Breast epithelium (tissue), 4 donors: Measurements from ENCODE around the gene PUM1. TPM values are rescaled to one million over a fixed set of nuclear protein-coding genes. Genes with fewer than 3 reads are reported as not detected.
A peak's percentile ranks its signal among the peaks of the same experiment; 100 is the strongest.

Experiments used
- DNase-seq, 2 donors: peaks; one replicate each; pipeline ENCODE4 v3.0.0-alpha.2; 2019; ENCODE audit warnings: low spot score in 2 of 2
- H3K27ac ChIP-seq, 2 donors: fragments of 200-600 bp; sonication (generic) in 1 of 2; one replicate each; pipeline ENCODE4 v1.5.1; 2016 to 2019; ENCODE audit warnings: mild to moderate bottlenecking in 1 of 2
- H3K27me3 ChIP-seq, 2 donors: fragments of 200-600 bp; sonication (generic) in 1 of 2; one replicate each; pipeline versions ENCODE4 v1.5.1 to v1.6.0; 2017 to 2019; ENCODE audit warnings: control low read depth in 1 of 2, mild to moderate bottlenecking in 1 of 2
- H3K36me3 ChIP-seq: fragments of 200-600 bp; one replicate; pipeline ENCODE4 v1.5.1; 2019
- H3K4me1 ChIP-seq, 2 donors: fragments of 200-600 bp; sonication (generic); one replicate each; pipeline ENCODE4 v1.5.1; 2016 to 2019; ENCODE audit warnings: control low read depth in 1 of 2
- H3K4me3 ChIP-seq, 3 donors: fragments of 200-600 bp; sonication (generic); 1 replicate in 2 of 3; 2 replicates in 1 of 3; pipeline ENCODE4 v1.5.1; 2016 to 2019; ENCODE audit warnings: mild to moderate bottlenecking in 3 of 3, moderate library complexity in 2 of 3
- H3K9me3 ChIP-seq, 2 donors: fragments of 200-600 bp; sonication (generic) in 1 of 2; one replicate each; pipeline ENCODE4 v1.5.1; 2016 to 2019; ENCODE audit warnings: control low read depth in 1 of 2
- CTCF ChIP-seq, 3 donors: fragments of 450-650 bp; IDR thresholded peaks; one replicate each; pipeline ENCODE4 v1.5.1; 2016 to 2017; ENCODE audit warnings: antibody characterized with exemption in 3 of 3, mild to moderate bottlenecking in 3 of 3, moderate library complexity in 3 of 3
- POLR2A ChIP-seq: fragments of 450-650 bp; IDR thresholded peaks from one replicate; pipeline ENCODE4 v1.6.1; 2016; ENCODE audit warnings: antibody characterized with exemption, mild to moderate bottlenecking, moderate library complexity
- POLR2AphosphoS5 ChIP-seq, 3 donors: sonication (generic); formaldehyde crosslinking; IDR thresholded peaks; one replicate each; pipeline ENCODE4 v1.6.1; 2017; ENCODE audit warnings: antibody characterized with exemption in 3 of 3
- intact Hi-C: fragments of 100-400 bp; cut with DNase I; formaldehyde crosslinking; loops from one replicate; pipeline ENCODE4 v1.15.1; 2023; ENCODE audit warnings: low total_unique reads
- total RNA-seq, 3 donors: library from RNA; depleted of rRNA; stranded (reverse); fragments of >200 nt; gene quantifications; one replicate each; pipeline ENCODE4 v1.1.0, GENCODE V29; 2016

Gene PUM1
- total RNA-seq, 3 donors from 2014 or later, result 93.8 to 149 (median 116) TPM

GRCh38 chr1:31108861-31109260, 43.3 kb upstream of the PUM1 start:
- H3K4me1 ChIP-seq, result no peaks in the 10 kb centered on the region
- no peak overlapping the region for H3K27ac ChIP-seq
- no peaks in the 10 kb centered on the region for H3K27me3 ChIP-seq
- H3K36me3 ChIP-seq, result no peaks in the 10 kb centered on the region
- H3K9me3 ChIP-seq, result no peaks in the 10 kb centered on the region
- intact Hi-C loops, result no loop called here
- no peak overlapping the region for H3K4me3 ChIP-seq
- TF ChIP-seq POLR2A (no peak), CTCF (IDR thresholded peaks at IDR 0.05) (no peak), POLR2AphosphoS5 (IDR thresholded peaks at IDR 0.05) (no peak)
- no peak for DNase-seq

- H3K4me3 ChIP-seq, result no peak overlapping the region
- H3K36me3 ChIP-seq, result no peaks in the 10 kb centered on the region
- intact Hi-C loops, result loop anchor here (2.0 kb wide), 1 partner anchor 63 kb away; no protein-coding TSS in a partner anchor
- no peak overlapping the region for H3K27ac ChIP-seq
- DNase-seq, result no peak
- TF ChIP-seq CTCF (IDR thresholded peaks at IDR 0.05) (no peak), POLR2AphosphoS5 (IDR thresholded peaks at IDR 0.05) (no peak), POLR2A (no peak)
- H3K9me3 ChIP-seq, result no peaks in the 10 kb centered on the region
- no peaks in the 10 kb centered on the region for H3K4me1 ChIP-seq
- no peaks in the 10 kb centered on the region for H3K27me3 ChIP-seq
These were observed 40.1 kb upstream of the PUM1 start for GRCh38 chr1:31105646-31106045.

- intact Hi-C loops, result no loop called here
- H3K27me3 ChIP-seq, result no peaks in the 10 kb centered on the region
- peak in 1 of 2 donors; percentile 59 for DNase-seq
- H3K4me1 ChIP-seq, result no peaks in the 10 kb centered on the region
- TF ChIP-seq POLR2A (no peak), CTCF (IDR thresholded peaks at IDR 0.05) (no peak), POLR2AphosphoS5 (IDR thresholded peaks at IDR 0.05) (no peak)
- no peak overlapping the region for H3K4me3 ChIP-seq
- no peaks in the 10 kb centered on the region for H3K9me3 ChIP-seq
- H3K36me3 ChIP-seq, result no peaks in the 10 kb centered on the region
- H3K27ac ChIP-seq, result peak overlapping the region; percentile 77 to 91
These were observed 37.0 kb upstream of the PUM1 start for GRCh38 chr1:31102501-31102950.

- H3K27me3 ChIP-seq, result no peaks in the 10 kb centered on the region
- H3K9me3 ChIP-seq, result no peaks in the 10 kb centered on the region
- H3K4me1 ChIP-seq, result no peaks in the 10 kb centered on the region
- H3K27ac ChIP-seq, result peak overlapping the region; percentile 52 to 68
- H3K4me3 ChIP-seq, result no peak overlapping the region
- DNase-seq, result no peak
- intact Hi-C loops, result no loop called here
- no peak for TF ChIP-seq POLR2A
- TF ChIP-seq CTCF (IDR thresholded peaks at IDR 0.05), result no peak
- no peak for TF ChIP-seq POLR2AphosphoS5 (IDR thresholded peaks at IDR 0.05)
- no peaks in the 10 kb centered on the region for H3K36me3 ChIP-seq
These were observed 35.6 kb upstream of the PUM1 start for GRCh38 chr1:31101147-31101502.

- no peak for DNase-seq
- no peaks in the 10 kb centered on the region for H3K36me3 ChIP-seq
- intact Hi-C loops, result no loop called here
- H3K9me3 ChIP-seq, result no peaks in the 10 kb centered on the region
- TF ChIP-seq POLR2A (no peak), CTCF (IDR thresholded peaks at IDR 0.05) (no peak), POLR2AphosphoS5 (IDR thresholded peaks at IDR 0.05) (no peak)
- no peak overlapping the region for H3K4me3 ChIP-seq
- H3K27me3 ChIP-seq, result no peaks in the 10 kb centered on the region
- H3K27ac ChIP-seq, result no peak overlapping the region
- H3K4me1 ChIP-seq, result no peaks in the 10 kb centered on the region
These were observed 33.9 kb upstream of the PUM1 start for GRCh38 chr1:31099293-31100032.
